GM19395 (cell line): ENCODE measurements around the gene MVK.

Experiments used
- ATAC-seq: cut with Tn5 transposase; IDR thresholded peaks from one replicate; pipeline ENCODE4 v1.9.1; 2021; ENCODE audit warnings: mild to moderate bottlenecking, moderate library complexity; ENCODE audit not compliant: unreplicated experiment

The MVK gene

GRCh38 chr12:109605599-109606228, 32.1 kb downstream of the MVK start:
- ATAC-seq: no peak

GRCh38 chr12:109606320-109607028, 32.9 kb downstream of the MVK start:
- ATAC-seq: no peak

- no peak for ATAC-seq
These were observed 34.0 kb downstream of the MVK start for GRCh38 chr12:109607618-109608017.

- no peak for ATAC-seq
These were observed 34.7 kb downstream of the MVK start for GRCh38 chr12:109608270-109608669.

GRCh38 chr12:109608793-109609192, 35.2 kb downstream of the MVK start:
- no peak for ATAC-seq

GRCh38 chr12:109609342-109609741, 35.7 kb downstream of the MVK start:
- no peak for ATAC-seq

- ATAC-seq: no peak
These were observed 36.9 kb downstream of the MVK start for GRCh38 chr12:109610523-109610922.

- ATAC-seq: no peak
These were observed 37.6 kb downstream of the MVK start for GRCh38 chr12:109611223-109611622.

- ATAC-seq: no peak
These were observed 38.4 kb downstream of the MVK start for GRCh38 chr12:109612003-109612402.

GRCh38 chr12:109612975-109613502, 39.4 kb downstream of the MVK start:
- ATAC-seq: no peak

GRCh38 chr12:109613649-109614455, 40.3 kb downstream of the MVK start:
- no peak for ATAC-seq

- ATAC-seq: no peak
These were observed 42.1 kb downstream of the MVK start for GRCh38 chr12:109615556-109616229.

GRCh38 chr12:109617491-109617890, 43.9 kb downstream of the MVK start:
- no peak for ATAC-seq

- ATAC-seq: no peak
These were observed 44.5 kb downstream of the MVK start for GRCh38 chr12:109618082-109618481.

GRCh38 chr12:109619002-109619604, 45.5 kb downstream of the MVK start:
- no peak for ATAC-seq

- no peak for ATAC-seq
These were observed 47.7 kb downstream of the MVK start for GRCh38 chr12:109621211-109621694.

- ATAC-seq: no peak
These were observed 48.3 kb downstream of the MVK start for GRCh38 chr12:109621901-109622364.

- no peak for ATAC-seq
These were observed 50.9 kb downstream of the MVK start for GRCh38 chr12:109624467-109624866.

GRCh38 chr12:109625131-109625559, 51.6 kb downstream of the MVK start:
- no peak for ATAC-seq

- ATAC-seq: no peak
These were observed 52.3 kb downstream of the MVK start for GRCh38 chr12:109625749-109626377.
